ENCODE results near the gene ZSWIM5. TPM values are rescaled to one million over a fixed set of nuclear protein-coding genes. Genes with fewer than 3 reads are reported as not detected.

Gene ZSWIM5
- total and polyA plus RNA-seq, 2 of the 8 experiments (the other 6 are each of a cell fraction or from before 2014, with no cell fraction given) = 2.5 to 3.9 TPM

- ChIA-PET CTCF (ENCODE audit: partially characterized antibody) (no interaction called here), POLR2A (ENCODE audit: partially characterized antibody) (no interaction called here)
- H3K4me3 ChIP-seq (ENCODE audit: extremely low read depth in 1 of 4, insufficient read depth in 2 of 4, low read depth in 3 of 4, low read length in 4 of 4) = no peak overlapping the region
- FAIRE-seq = peak; percentile 65
- H3K79me1 ChIP-seq (ENCODE audit: low read depth, low read length) = no peaks in the 10 kb centered on the region
- H4K8ac ChIP-seq (ENCODE audit: extremely low read depth, insufficient read depth, low read length) = no peak overlapping the region
- H4K20me1 ChIP-seq (replicated peaks in 1 of 2; ENCODE audit: control insufficient read depth in 1 of 2, insufficient read depth in 2 of 2, low read length in 2 of 2) = no peaks in the 10 kb centered on the region
- H3K56ac ChIP-seq (replicated peaks; ENCODE audit: insufficient read length, low read depth, low read length) = no peak overlapping the region
- H3K36me3 ChIP-seq (ENCODE audit: control insufficient read depth in 2 of 4, insufficient read depth in 4 of 4, low read length in 3 of 4) = no peaks in the 10 kb centered on the region
- H3K79me2 ChIP-seq (ENCODE audit: control insufficient read depth in 1 of 2, insufficient read depth in 2 of 2, low read length in 2 of 2) = no peaks in the 10 kb centered on the region
- no peaks in the 10 kb centered on the region; a peak in 1 of 4 replicates for H3K9me3 ChIP-seq (ENCODE audit: insufficient read depth in 2 of 2, low read depth in 1 of 2, low read length in 1 of 2)
- no peak overlapping the region for H3K18ac ChIP-seq (ENCODE audit: extremely low read depth, low read length)
- no peak overlapping the region for H3K4ac ChIP-seq (replicated peaks; ENCODE audit: insufficient read length, low read depth, low read length)
- H4K5ac ChIP-seq (ENCODE audit: insufficient read length, low read depth, low read length) = no peak overlapping the region
- no peak overlapping the region for H2BK15ac ChIP-seq (ENCODE audit: low read length)
- H3K27me3 ChIP-seq (replicated peaks in 1 of 4; ENCODE audit: control insufficient read depth in 3 of 4, extremely low read depth in 1 of 4, insufficient read depth in 3 of 4, low read length in 3 of 4) = no peaks in the 10 kb centered on the region
- H3K9ac ChIP-seq (replicated peaks in 1 of 4; ENCODE audit: extremely low read depth in 1 of 4, low read depth in 3 of 4, low read length in 3 of 4) = no peak overlapping the region
- H2BK20ac ChIP-seq (ENCODE audit: low read length) = no peak overlapping the region
- no peak overlapping the region for H3K27ac ChIP-seq (ENCODE audit: low read depth, low read length)
- H3K4me2 ChIP-seq (ENCODE audit: insufficient read depth in 1 of 2, low read depth in 2 of 2, low read length in 2 of 2) = no peak overlapping the region
- H3K14ac ChIP-seq (ENCODE audit: insufficient read length) = no peak overlapping the region
- no peak overlapping the region for H2AK5ac ChIP-seq (ENCODE audit: low read depth, low read length)
- no peak overlapping the region for H2BK120ac ChIP-seq (replicated peaks; ENCODE audit: low read depth, low read length)
- no peak overlapping the region for H3K23ac ChIP-seq (ENCODE audit: insufficient read length)
- DNase-seq (ENCODE audit: low read depth in 1 of 2, low spot score in 2 of 2) = no peak
- H2BK12ac ChIP-seq (ENCODE audit: low read depth, low read length) = no peak overlapping the region
- H2BK5ac ChIP-seq (ENCODE audit: low read depth, low read length) = no peak overlapping the region
- H2AFZ ChIP-seq (ENCODE audit: low read length) = no peak overlapping the region
- H4K91ac ChIP-seq (replicated peaks; ENCODE audit: insufficient read length, low read length) = no peak overlapping the region
- no peaks in the 10 kb centered on the region for H3K4me1 ChIP-seq (replicated peaks in 1 of 4; ENCODE audit: control insufficient read depth in 3 of 4, insufficient read depth in 4 of 4, low read length in 3 of 4)
- no peaks in the 10 kb centered on the region for H3K23me2 ChIP-seq (ENCODE audit: low read depth, low read length)
- TF ChIP-seq TBP (IDR thresholded peaks at IDR 0.05; ENCODE audit: low read depth, low read length) (no peak), BACH1 (IDR thresholded peaks at IDR 0.05; ENCODE audit: low read length) (no peak), NRF1 (IDR thresholded peaks at IDR 0.05; ENCODE audit: low read depth, low read length) (no peak), YY1 (IDR thresholded peaks at IDR 0.05; ENCODE audit: low read depth, low read length) (no peak), SIRT6 (IDR thresholded peaks at IDR 0.05; ENCODE audit: low read length) (no peak), CBX5 (IDR thresholded peaks at IDR 0.05; ENCODE audit: low read depth, low read length) (no peak), PHF8 (conservative IDR thresholded peaks at IDR 0.05; ENCODE audit: low read depth, low read length) (no peak), BCL11A (IDR thresholded peaks at IDR 0.05; ENCODE audit: low read depth in 2 of 2, low read length in 2 of 2) (no peak), SIX5 (IDR thresholded peaks at IDR 0.05; ENCODE audit: low read depth, low read length) (no peak), MAFK (IDR thresholded peaks at IDR 0.05; ENCODE audit: low read depth, low read length) (no peak), ZNF274 (IDR thresholded peaks at IDR 0.05; ENCODE audit: borderline replicate concordance, extremely low read depth, low read length) (no peak), CTCF (IDR thresholded peaks at IDR 0.05; ENCODE audit: control extremely low read depth in 1 of 3, insufficient read depth in 1 of 3, low read depth in 1 of 3, low read length in 3 of 3) (no peak), RBBP5 (IDR thresholded peaks at IDR 0.05; ENCODE audit: borderline replicate concordance, low read depth, low read length) (no peak), ASH2L (IDR thresholded peaks at IDR 0.05; ENCODE audit: low read length) (no peak)
Observed at GRCh38 chr1:45196863-45197262, 9.5 kb downstream of the ZSWIM5 start.
